ENCODE measurements around the gene RAPGEF2. TPM values are rescaled to one million over a fixed set of nuclear protein-coding genes. Genes with fewer than 3 reads are reported as not detected.

The RAPGEF2 gene
- total and polyA plus RNA-seq, 2 experiments from 2014 or later = 8.4 to 79.3 TPM

DNA sequence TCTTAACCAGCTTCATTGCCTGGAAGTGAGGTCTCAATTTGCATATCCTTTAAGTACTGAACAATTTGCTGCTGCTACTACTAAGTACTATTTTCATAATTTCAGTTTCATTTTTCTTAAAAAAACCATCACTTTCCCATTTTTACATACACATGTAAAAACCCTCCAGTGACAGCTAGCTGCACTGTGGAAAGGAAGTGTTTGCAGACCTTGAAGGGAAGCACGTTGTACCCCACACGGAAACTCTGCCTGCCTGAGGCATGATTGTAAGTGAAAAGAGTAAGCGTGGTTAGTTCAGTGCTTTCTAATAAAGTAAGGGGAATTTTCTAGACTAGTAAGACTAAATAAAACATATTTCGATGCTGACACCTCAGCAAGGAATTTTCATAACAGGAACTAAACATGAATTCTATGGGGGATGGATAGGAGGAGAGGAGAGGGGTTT lies 103.6 kb downstream of the RAPGEF2 start:
- H3K4me1 ChIP-seq (ENCODE audit: insufficient read depth) = no peaks in the 10 kb centered on the region
- no peak overlapping the region for H3K4me2 ChIP-seq
- H2AFZ ChIP-seq = no peak overlapping the region
- H3K79me2 ChIP-seq = peaks cover 40% of the 10 kb centered on the region
- no peak overlapping the region for H3K4me3 ChIP-seq
- no peak overlapping the region for H3K27ac ChIP-seq
- no peaks in the 10 kb centered on the region for H3K27me3 ChIP-seq
- no peaks in the 10 kb centered on the region for H3K9me2 ChIP-seq (replicated peaks; ENCODE audit: insufficient read depth)
- H3K9me3 ChIP-seq (ENCODE audit: low read depth) = no peaks in the 10 kb centered on the region
- no peaks in the 10 kb centered on the region for H3K36me3 ChIP-seq (replicated peaks; ENCODE audit: insufficient read depth, low read depth)
- TF ChIP-seq EZH2phosphoT487 (IDR thresholded peaks at IDR 0.05; ENCODE audit: low read depth, severe bottlenecking, unreplicated experiment) (no peak), EZH2 (IDR thresholded peaks at IDR 0.05; ENCODE audit: borderline replicate concordance) (no peak)
- TF ChIP-seq, protein P1, sequence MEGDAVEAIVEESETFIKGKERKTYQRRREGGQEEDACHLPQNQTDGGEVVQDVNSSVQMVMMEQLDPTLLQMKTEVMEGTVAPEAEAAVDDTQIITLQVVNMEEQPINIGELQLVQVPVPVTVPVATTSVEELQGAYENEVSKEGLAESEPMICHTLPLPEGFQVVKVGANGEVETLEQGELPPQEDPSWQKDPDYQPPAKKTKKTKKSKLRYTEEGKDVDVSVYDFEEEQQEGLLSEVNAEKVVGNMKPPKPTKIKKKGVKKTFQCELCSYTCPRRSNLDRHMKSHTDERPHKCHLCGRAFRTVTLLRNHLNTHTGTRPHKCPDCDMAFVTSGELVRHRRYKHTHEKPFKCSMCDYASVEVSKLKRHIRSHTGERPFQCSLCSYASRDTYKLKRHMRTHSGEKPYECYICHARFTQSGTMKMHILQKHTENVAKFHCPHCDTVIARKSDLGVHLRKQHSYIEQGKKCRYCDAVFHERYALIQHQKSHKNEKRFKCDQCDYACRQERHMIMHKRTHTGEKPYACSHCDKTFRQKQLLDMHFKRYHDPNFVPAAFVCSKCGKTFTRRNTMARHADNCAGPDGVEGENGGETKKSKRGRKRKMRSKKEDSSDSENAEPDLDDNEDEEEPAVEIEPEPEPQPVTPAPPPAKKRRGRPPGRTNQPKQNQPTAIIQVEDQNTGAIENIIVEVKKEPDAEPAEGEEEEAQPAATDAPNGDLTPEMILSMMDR (IDR thresholded peaks at IDR 0.05; ENCODE audit: poor library complexity) = no peak
- 63% methylated on average over 4 of the region's 4 CpGs for WGBS (ENCODE audit: low lambda C conversion rate, missing lambda C conversion rate)
- H4K20me1 ChIP-seq (ENCODE audit: insufficient read depth, poor library complexity, severe bottlenecking) = no peaks in the 10 kb centered on the region
- DNase-seq (ENCODE audit: low spot score) = no peak

GRCh38 chr4:159209249-159209648 lies 106.4 kb downstream of the RAPGEF2 start:
- 86% methylated on average over 4 of the region's 4 CpGs for WGBS (ENCODE audit: low lambda C conversion rate, missing lambda C conversion rate)
- Histone ChIP-seq H3K27me3 (no peaks in the 10 kb centered on the region), H2AFZ (no peak overlapping the region), H3K4me3 (no peak overlapping the region), H3K9me2 (replicated peaks; ENCODE audit: insufficient read depth) (no peaks in the 10 kb centered on the region), H3K4me1 (ENCODE audit: insufficient read depth) (no peaks in the 10 kb centered on the region), H3K4me2 (no peak overlapping the region), H3K79me2 (peaks cover 46% of the 10 kb centered on the region), H4K20me1 (ENCODE audit: insufficient read depth, poor library complexity, severe bottlenecking) (no peaks in the 10 kb centered on the region), H3K9me3 (ENCODE audit: low read depth) (no peaks in the 10 kb centered on the region), H3K36me3 (replicated peaks; ENCODE audit: insufficient read depth, low read depth) (no peaks in the 10 kb centered on the region), H3K27ac (no peak overlapping the region)
- TF ChIP-seq EZH2phosphoT487 (IDR thresholded peaks at IDR 0.05; ENCODE audit: low read depth, severe bottlenecking, unreplicated experiment) = no peak
- TF ChIP-seq, protein P1 (IDR thresholded peaks at IDR 0.05; ENCODE audit: poor library complexity) = no peak
- TF ChIP-seq EZH2 (IDR thresholded peaks at IDR 0.05; ENCODE audit: borderline replicate concordance) = no peak
- DNase-seq (ENCODE audit: low spot score) = no peak

DNA sequence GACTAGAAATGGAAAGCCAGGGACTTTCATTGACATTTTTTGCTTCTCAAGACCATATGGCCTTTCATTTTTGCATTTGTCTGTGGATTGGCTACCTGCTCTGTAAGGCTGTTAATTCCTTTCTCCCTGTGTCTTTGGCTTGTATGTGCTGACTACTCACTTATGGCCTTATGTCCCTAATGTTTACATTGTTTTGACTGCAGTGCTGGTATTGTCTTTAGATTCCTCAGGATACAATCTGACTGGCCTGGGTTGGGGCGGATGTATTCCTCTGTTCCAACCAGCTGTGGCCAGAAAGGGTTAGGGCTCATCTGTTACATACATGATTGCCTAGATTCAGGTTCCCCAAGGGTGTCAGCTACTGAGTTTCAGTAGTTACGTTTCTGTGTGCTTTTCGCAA lies 108.1 kb downstream of the RAPGEF2 start:
- H3K27me3 ChIP-seq = no peaks in the 10 kb centered on the region
- no peak overlapping the region for H3K4me2 ChIP-seq
- no peak for DNase-seq (ENCODE audit: low spot score)
- WGBS (ENCODE audit: low lambda C conversion rate, missing lambda C conversion rate) = 92% methylated on average over 3 of the region's 3 CpGs
- no peaks in the 10 kb centered on the region for H4K20me1 ChIP-seq (ENCODE audit: insufficient read depth, poor library complexity, severe bottlenecking)
- H3K4me1 ChIP-seq (ENCODE audit: insufficient read depth) = no peaks in the 10 kb centered on the region
- H3K9me2 ChIP-seq (replicated peaks; ENCODE audit: insufficient read depth) = no peaks in the 10 kb centered on the region
- no peak overlapping the region for H2AFZ ChIP-seq
- no peak overlapping the region for H3K4me3 ChIP-seq
- peaks cover 59% of the 10 kb centered on the region for H3K79me2 ChIP-seq
- H3K36me3 ChIP-seq (replicated peaks; ENCODE audit: insufficient read depth, low read depth) = no peaks in the 10 kb centered on the region
- H3K27ac ChIP-seq = no peak overlapping the region
- no peaks in the 10 kb centered on the region for H3K9me3 ChIP-seq (ENCODE audit: low read depth)
- TF ChIP-seq EZH2phosphoT487 (IDR thresholded peaks at IDR 0.05; ENCODE audit: low read depth, severe bottlenecking, unreplicated experiment) = no peak
- TF ChIP-seq, protein P1 (IDR thresholded peaks at IDR 0.05; ENCODE audit: poor library complexity) = no peak

Measured in hepatocyte (in vitro differentiated cells).